ENCODE measurements around the gene EIF4G1. TPM values are rescaled to one million over a fixed set of nuclear protein-coding genes. Genes with fewer than 3 reads are reported as not detected.
A peak's percentile ranks its signal among the peaks of the same experiment; 100 is the strongest.

The EIF4G1 gene
- total and polyA plus RNA-seq, 7 donors, result 62.9 to 249 (median 168) TPM

DNA sequence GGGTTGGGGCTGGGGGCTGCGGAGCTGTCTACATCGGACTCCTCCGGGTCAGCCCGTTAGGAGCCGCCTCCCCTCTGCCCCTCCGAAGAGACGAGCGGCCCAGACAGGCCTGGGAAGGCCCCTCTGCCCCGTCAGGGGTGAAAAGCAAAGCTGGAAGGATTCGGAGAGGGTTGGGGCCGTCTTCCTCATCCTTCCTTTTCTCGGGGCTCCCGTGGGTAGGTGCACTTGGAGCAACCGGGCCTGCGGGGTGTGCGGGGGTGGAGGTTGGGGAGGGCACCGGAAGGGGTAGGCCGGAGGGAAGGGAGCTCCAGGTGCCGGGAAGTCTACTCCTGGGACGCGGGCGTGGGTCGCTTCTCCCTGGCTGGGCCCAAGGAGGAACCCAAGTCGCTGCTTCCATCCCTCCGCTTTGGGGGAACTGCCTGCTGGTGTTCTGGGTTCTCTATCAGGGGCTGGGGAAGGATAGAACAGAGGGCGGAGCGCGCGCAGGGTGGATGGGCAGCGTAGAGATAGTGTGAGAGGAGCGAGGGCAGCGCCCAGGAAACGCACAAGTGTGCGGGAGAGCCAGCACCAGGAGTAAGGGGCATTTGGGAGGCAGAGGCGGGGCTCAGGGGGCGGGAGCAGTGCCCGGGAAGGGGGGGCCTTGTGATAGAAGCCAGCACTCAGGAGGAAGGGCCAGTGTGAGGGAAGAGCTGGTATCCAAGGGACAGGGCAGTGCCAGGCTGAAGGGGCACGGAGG, 47.7 kb downstream of the EIF4G1 start:
- peak overlapping the region; percentile 93 to 99 (median 98) for H3K27ac ChIP-seq
- H3K36me3 ChIP-seq, result peaks cover 0 to 31% (median 7%) of the 10 kb centered on the region in 4 donors
- H3K9me3 ChIP-seq, result no peaks in the 10 kb centered on the region
- intact Hi-C loops (cut with DNase I), result loop anchor here (2.0 to 10.0 kb wide), 4 partner anchors 23 to 413 kb away; partner anchors contain the start of genes EIF4G1 and PSMD2
- DNase-seq, result peak; percentile 89
- H3K4me3 ChIP-seq, result peak overlapping the region; percentile 63 to 94 (median 86)
- TF ChIP-seq POLR2A (IDR thresholded peaks at IDR 0.05) (peak; percentile 43 to 68), POLR2AphosphoS5 (IDR thresholded peaks at IDR 0.05) (peak; percentile 52 to 74 (median 62))
- TF ChIP-seq, protein P1, sequence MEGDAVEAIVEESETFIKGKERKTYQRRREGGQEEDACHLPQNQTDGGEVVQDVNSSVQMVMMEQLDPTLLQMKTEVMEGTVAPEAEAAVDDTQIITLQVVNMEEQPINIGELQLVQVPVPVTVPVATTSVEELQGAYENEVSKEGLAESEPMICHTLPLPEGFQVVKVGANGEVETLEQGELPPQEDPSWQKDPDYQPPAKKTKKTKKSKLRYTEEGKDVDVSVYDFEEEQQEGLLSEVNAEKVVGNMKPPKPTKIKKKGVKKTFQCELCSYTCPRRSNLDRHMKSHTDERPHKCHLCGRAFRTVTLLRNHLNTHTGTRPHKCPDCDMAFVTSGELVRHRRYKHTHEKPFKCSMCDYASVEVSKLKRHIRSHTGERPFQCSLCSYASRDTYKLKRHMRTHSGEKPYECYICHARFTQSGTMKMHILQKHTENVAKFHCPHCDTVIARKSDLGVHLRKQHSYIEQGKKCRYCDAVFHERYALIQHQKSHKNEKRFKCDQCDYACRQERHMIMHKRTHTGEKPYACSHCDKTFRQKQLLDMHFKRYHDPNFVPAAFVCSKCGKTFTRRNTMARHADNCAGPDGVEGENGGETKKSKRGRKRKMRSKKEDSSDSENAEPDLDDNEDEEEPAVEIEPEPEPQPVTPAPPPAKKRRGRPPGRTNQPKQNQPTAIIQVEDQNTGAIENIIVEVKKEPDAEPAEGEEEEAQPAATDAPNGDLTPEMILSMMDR (IDR thresholded peaks at IDR 0.05), result no peak
- H3K27me3 ChIP-seq, result no peaks in the 10 kb centered on the region
- WGBS, 2 donors, result 0% methylated on average over 38 of the region's 38 CpGs
- H3K4me1 ChIP-seq, result peaks cover 0 to 37% (median 34%) of the 10 kb centered on the region in 4 donors

- H3K27me3 ChIP-seq, result no peaks in the 10 kb centered on the region
- peaks cover 0 to 29% (median 6%) of the 10 kb centered on the region in 4 donors for H3K36me3 ChIP-seq
- peaks cover 0 to 37% (median 34%) of the 10 kb centered on the region in 4 donors for H3K4me1 ChIP-seq
- H3K27ac ChIP-seq, result peak overlapping the region; percentile 93 to 99 (median 98)
- intact Hi-C loops (cut with DNase I), result loop anchor here (2.0 to 10.0 kb wide), 4 partner anchors 24 to 412 kb away; partner anchors contain the start of genes EIF4G1 and PSMD2
- TF ChIP-seq POLR2AphosphoS5 (IDR thresholded peaks at IDR 0.05) (peak; percentile 72 to 84 (median 78)), POLR2A (IDR thresholded peaks at IDR 0.05) (peak; percentile 46 to 69), EP300 (IDR thresholded peaks at IDR 0.05) (no peak)
- TF ChIP-seq, protein P1 (IDR thresholded peaks at IDR 0.05), result peak; percentile 33 to 50 (median 44)
- WGBS, 2 donors, result 0% methylated on average over 68 of the region's 68 CpGs
- peak; percentile 98 for DNase-seq
- no peaks in the 10 kb centered on the region for H3K9me3 ChIP-seq
- peak overlapping the region; percentile 63 to 94 (median 86) for H3K4me3 ChIP-seq
These were observed 48.5 kb downstream of the EIF4G1 start for GRCh38 chr3:184362668-184363546.

DNA sequence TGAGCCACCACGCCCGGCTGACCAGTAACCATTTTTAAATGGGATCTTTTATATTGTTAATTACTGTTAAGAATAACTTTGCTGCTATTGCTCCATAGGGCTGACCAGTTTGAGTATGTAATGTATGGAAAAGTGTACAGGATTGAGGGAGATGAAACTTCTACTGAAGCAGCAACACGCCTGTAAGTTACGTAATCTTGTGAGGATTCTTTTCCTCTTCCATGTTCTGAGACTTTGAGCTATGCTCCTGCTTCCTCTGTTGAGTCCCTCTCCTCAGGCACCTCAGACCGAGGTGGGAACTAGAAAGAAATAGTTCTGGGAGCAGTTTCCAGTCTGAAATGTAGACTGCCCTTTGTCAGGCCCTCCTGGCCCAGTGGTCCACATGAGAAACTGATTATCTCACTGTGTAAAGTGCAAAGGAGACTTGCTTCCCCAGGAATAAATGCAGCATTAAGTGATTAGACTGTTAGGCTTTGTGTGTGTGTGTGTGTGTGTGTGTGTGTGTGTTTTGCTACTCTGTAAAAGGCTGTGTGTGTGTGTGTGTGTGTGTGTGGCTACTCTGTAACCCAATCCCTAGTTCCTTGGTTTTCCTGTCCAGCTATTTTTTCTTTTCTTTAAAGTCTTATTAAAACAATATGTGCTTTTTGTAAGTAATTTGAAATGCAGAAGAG, 52.3 kb downstream of the EIF4G1 start:
- Histone ChIP-seq H3K27me3 (no peaks in the 10 kb centered on the region), H3K4me3 (no peak overlapping the region), H3K9me3 (no peaks in the 10 kb centered on the region), H3K36me3 (peaks cover 0 to 45% (median 9%) of the 10 kb centered on the region in 4 donors), H3K27ac (no peak overlapping the region), H3K4me1 (peaks cover 0 to 30% (median 16%) of the 10 kb centered on the region in 4 donors)
- intact Hi-C loops (cut with DNase I), result loop anchor here (10.0 kb wide), 1 partner anchor 408 kb away; no protein-coding TSS in a partner anchor
- TF ChIP-seq, protein P1 (IDR thresholded peaks at IDR 0.05), result no peak
- TF ChIP-seq POLR2AphosphoS5 (IDR thresholded peaks at IDR 0.05), result no peak
- TF ChIP-seq EP300 (IDR thresholded peaks at IDR 0.05), result no peak
- TF ChIP-seq POLR2A (IDR thresholded peaks at IDR 0.05), result no peak
- no peak for DNase-seq
- 82 to 94% methylated on average over 5 of the region's 5 CpGs for WGBS, 2 donors

GRCh38 chr3:184368116-184368515, 53.7 kb downstream of the EIF4G1 start:
- peak; percentile 64 for DNase-seq
- Histone ChIP-seq H3K27me3 (no peaks in the 10 kb centered on the region), H3K9me3 (no peaks in the 10 kb centered on the region), H3K36me3 (peaks cover 0 to 45% (median 9%) of the 10 kb centered on the region in 4 donors), H3K4me1 (peaks cover 0 to 22% (median 16%) of the 10 kb centered on the region in 4 donors), H3K4me3 (no peak overlapping the region), H3K27ac (no peak overlapping the region)
- TF ChIP-seq EP300 (IDR thresholded peaks at IDR 0.05) (no peak), POLR2A (IDR thresholded peaks at IDR 0.05) (no peak), POLR2AphosphoS5 (IDR thresholded peaks at IDR 0.05) (no peak)
- TF ChIP-seq, protein P1 (IDR thresholded peaks at IDR 0.05), result no peak
- 86 to 92% methylated on average over 9 of the region's 9 CpGs for WGBS, 2 donors
- intact Hi-C loops (cut with DNase I), result loop anchor here (10.0 kb wide), 1 partner anchor 407 kb away; no protein-coding TSS in a partner anchor

Data from sigmoid colon (tissue), 7 donors.